ENCODE measurements around the gene TTC34. TPM values are rescaled to one million over a fixed set of nuclear protein-coding genes. Genes with fewer than 3 reads are reported as not detected.

The TTC34 gene
- total and polyA plus RNA-seq, 9 of the 15 experiments (the other 6 are each of a cell fraction or from before 2014, with no cell fraction given) = 0.03 to 0.38 (median 0.05) TPM; not detected in 2

DNA sequence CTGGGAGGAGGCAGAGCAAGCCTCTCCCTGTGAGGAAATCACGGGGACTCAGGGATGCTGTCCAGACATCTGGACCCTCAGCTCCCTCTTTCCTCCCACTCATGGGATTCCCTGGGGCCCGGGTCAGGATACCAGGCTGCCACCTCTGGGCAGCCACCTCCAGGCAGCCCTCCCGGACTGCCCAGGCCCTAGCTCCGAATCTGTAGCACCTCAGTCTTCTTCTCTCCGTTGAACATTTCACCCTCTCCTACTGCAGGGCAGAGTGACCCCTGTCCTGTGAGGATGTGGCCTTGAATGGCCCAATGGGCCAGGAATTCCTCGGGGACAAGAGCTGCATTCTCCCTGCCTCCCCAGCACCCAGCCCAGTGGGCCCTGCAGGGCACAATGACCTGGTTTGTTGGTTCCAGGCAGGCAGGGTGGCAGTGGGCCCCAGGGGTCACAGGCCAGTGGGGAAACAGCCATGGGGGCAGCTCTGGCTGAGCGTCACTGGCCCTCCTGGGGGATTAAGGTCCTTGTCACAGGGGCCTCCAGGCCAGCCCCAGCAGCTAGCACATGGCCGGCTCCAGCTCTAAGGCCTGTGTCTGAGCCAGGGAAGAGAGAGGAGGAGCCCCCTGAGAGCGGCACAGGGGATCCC lies 9.5 kb upstream of the TTC34 start:
- H3K36me3 ChIP-seq (ENCODE audit: control insufficient read depth, insufficient read depth, low read length) = no peaks in the 10 kb centered on the region
- no peaks in the 10 kb centered on the region for H3K4me1 ChIP-seq (replicated peaks in 1 of 2; ENCODE audit: control insufficient read depth in 2 of 2, insufficient read depth in 2 of 2, low read length in 2 of 2)
- H3K79me2 ChIP-seq (ENCODE audit: control insufficient read depth, insufficient read depth, low read length) = no peaks in the 10 kb centered on the region
- H2AFZ ChIP-seq (ENCODE audit: low read depth, low read length) = no peak overlapping the region
- ChIA-PET POLR2A (interaction anchor here (0.7 kb wide), 1 partner anchor 24 kb away, joined by 3 read pairs; no protein-coding TSS in a partner anchor), CTCF (ENCODE audit: low intra/inter-chr PET ratio) (no interaction called here)
- H3K9me3 ChIP-seq (replicated peaks; ENCODE audit: control insufficient read depth, insufficient read depth, low read depth, low read length) = no peaks in the 10 kb centered on the region; the same call in 1 of the 2 replicates
- peaks cover 0 to 32% of the 10 kb centered on the region in 2 experiments; a peak in 3 of 5 replicates for H3K27me3 ChIP-seq (ENCODE audit: control insufficient read depth in 2 of 2, insufficient read depth in 2 of 2, low read length in 2 of 2)
- BruUV-seq (replicated peaks) = no TSS peak
- in situ Hi-C loops (cut with MboI) = no loop called here
- H3K9ac ChIP-seq (ENCODE audit: insufficient read depth in 1 of 2, low read depth in 2 of 2, low read length in 2 of 2) = no peak overlapping the region
- intact Hi-C loops (cut with micrococcal nuclease) = no loop called here
- no peak overlapping the region for H3K27ac ChIP-seq (ENCODE audit: extremely low read depth, low read depth, low read length)
- DNase-seq (ENCODE audit: extremely low read depth in 1 of 4, low spot score in 3 of 4) (no peak), ATAC-seq (no peak), FAIRE-seq (no peak)
- WGBS (ENCODE audit: insufficient coverage, low coverage, missing lambda C conversion rate) = 0% methylated on average over 9 of the region's 9 CpGs
- H4K20me1 ChIP-seq (replicated peaks; ENCODE audit: control insufficient read depth, insufficient read depth, low read length) = no peaks in the 10 kb centered on the region; the same call in 1 of the 2 replicates
- no peak overlapping the region for H3K4me2 ChIP-seq (ENCODE audit: insufficient read depth, low read length)
- TF ChIP-seq TAF9B (IDR thresholded peaks at IDR 0.05; ENCODE audit: partially characterized antibody) (no peak), PHB2 (IDR thresholded peaks at IDR 0.05; ENCODE audit: low read depth) (no peak), ZFP36 (IDR thresholded peaks at IDR 0.05; ENCODE audit: low read depth, low read length, partially characterized antibody) (peak; percentile 46), TEAD2 (tag; IDR thresholded peaks at IDR 0.05) (no peak)
- no peak overlapping the region for H3K4me3 ChIP-seq
- H3K9me1 ChIP-seq (ENCODE audit: control insufficient read depth, insufficient read depth, low read length) = no peaks in the 10 kb centered on the region

DNA sequence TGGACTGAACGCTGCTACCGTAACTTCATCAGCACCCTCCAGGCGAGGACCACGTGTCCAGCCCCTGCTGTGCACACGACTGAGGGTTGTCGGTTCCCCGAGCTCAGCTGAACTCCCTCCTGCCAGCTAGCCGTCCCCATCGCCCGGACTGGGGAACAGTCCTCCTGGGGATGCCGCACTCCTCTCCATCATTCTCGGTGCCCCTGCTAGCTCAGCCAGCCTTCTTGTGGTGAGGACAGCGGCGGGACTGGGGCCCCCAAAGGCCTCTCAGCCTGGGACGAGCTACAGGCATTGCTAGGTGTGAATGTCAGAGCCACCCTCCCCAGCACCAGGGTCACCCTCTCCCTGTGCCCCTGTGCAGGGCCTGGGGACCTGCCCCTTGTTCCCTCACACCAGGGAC lies 8.8 kb upstream of the TTC34 start:
- H3K27me3 ChIP-seq (ENCODE audit: control insufficient read depth in 2 of 2, insufficient read depth in 2 of 2, low read length in 2 of 2) = peaks cover 0 to 33% of the 10 kb centered on the region in 2 experiments; a peak in 3 of 5 replicates
- WGBS (ENCODE audit: insufficient coverage, low coverage, missing lambda C conversion rate) = 5% methylated on average over 7 of the region's 15 CpGs
- TF ChIP-seq HEY1 (CRISPR knock-in tag; IDR thresholded peaks at IDR 0.05; ENCODE audit: borderline replicate concordance) = no peak
- no peak for TF ChIP-seq YBX1 (IDR thresholded peaks at IDR 0.05)
- no peak for TF ChIP-seq EHMT2 (IDR thresholded peaks at IDR 0.05)
- TF ChIP-seq, protein P1, sequence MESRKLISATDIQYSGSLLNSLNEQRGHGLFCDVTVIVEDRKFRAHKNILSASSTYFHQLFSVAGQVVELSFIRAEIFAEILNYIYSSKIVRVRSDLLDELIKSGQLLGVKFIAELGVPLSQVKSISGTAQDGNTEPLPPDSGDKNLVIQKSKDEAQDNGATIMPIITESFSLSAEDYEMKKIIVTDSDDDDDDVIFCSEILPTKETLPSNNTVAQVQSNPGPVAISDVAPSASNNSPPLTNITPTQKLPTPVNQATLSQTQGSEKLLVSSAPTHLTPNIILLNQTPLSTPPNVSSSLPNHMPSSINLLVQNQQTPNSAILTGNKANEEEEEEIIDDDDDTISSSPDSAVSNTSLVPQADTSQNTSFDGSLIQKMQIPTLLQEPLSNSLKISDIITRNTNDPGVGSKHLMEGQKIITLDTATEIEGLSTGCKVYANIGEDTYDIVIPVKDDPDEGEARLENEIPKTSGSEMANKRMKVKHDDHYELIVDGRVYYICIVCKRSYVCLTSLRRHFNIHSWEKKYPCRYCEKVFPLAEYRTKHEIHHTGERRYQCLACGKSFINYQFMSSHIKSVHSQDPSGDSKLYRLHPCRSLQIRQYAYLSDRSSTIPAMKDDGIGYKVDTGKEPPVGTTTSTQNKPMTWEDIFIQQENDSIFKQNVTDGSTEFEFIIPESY (CRISPR knock-in tag; IDR thresholded peaks at IDR 0.05) = no peak
- TF ChIP-seq CCAR2 (IDR thresholded peaks at IDR 0.05; ENCODE audit: low read depth, low read length) = no peak
- TF ChIP-seq, protein P2, sequence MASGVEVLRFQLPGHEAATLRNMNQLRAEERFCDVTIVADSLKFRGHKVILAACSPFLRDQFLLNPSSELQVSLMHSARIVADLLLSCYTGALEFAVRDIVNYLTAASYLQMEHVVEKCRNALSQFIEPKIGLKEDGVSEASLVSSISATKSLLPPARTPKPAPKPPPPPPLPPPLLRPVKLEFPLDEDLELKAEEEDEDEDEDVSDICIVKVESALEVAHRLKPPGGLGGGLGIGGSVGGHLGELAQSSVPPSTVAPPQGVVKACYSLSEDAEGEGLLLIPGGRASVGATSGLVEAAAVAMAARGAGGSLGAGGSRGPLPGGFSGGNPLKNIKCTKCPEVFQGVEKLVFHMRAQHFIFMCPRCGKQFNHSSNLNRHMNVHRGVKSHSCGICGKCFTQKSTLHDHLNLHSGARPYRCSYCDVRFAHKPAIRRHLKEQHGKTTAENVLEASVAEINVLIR (CRISPR knock-in tag; IDR thresholded peaks at IDR 0.05) = no peak
- TF ChIP-seq TBL1XR1 (IDR thresholded peaks at IDR 0.05; ENCODE audit: low read length in 2 of 2) = no peak
- no peak for TF ChIP-seq HDAC2 (IDR thresholded peaks at IDR 0.05)

More for the DNA sequence above, 8.8 kb upstream of the TTC34 start:
- DNase-seq (ENCODE audit: extremely low read depth in 1 of 4, low spot score in 3 of 4) (no peak), FAIRE-seq (no peak), ATAC-seq (no peak)
- Histone ChIP-seq H3K4me2 (ENCODE audit: insufficient read depth, low read length) (no peak overlapping the region), H3K9me1 (ENCODE audit: control insufficient read depth, insufficient read depth, low read length) (no peaks in the 10 kb centered on the region), H3K36me3 (ENCODE audit: control insufficient read depth, insufficient read depth, low read length) (no peaks in the 10 kb centered on the region), H3K9ac (ENCODE audit: insufficient read depth in 1 of 2, low read depth in 2 of 2, low read length in 2 of 2) (no peak overlapping the region), H2AFZ (ENCODE audit: low read depth, low read length) (no peak overlapping the region), H3K4me1 (replicated peaks in 1 of 2; ENCODE audit: control insufficient read depth in 2 of 2, insufficient read depth in 2 of 2, low read length in 2 of 2) (no peaks in the 10 kb centered on the region; a peak in 1 of 5 replicates), H4K20me1 (replicated peaks; ENCODE audit: control insufficient read depth, insufficient read depth, low read length) (no peaks in the 10 kb centered on the region; the same call in 1 of the 2 replicates), H3K27ac (ENCODE audit: extremely low read depth, low read depth, low read length) (no peak overlapping the region), H3K4me3 (no peak overlapping the region), H3K79me2 (ENCODE audit: control insufficient read depth, insufficient read depth, low read length) (no peaks in the 10 kb centered on the region), H3K9me3 (replicated peaks; ENCODE audit: control insufficient read depth, insufficient read depth, low read depth, low read length) (no peaks in the 10 kb centered on the region; the same call in 1 of the 2 replicates)
- intact Hi-C loops (cut with micrococcal nuclease) = no loop called here
- CTCF ChIA-PET (ENCODE audit: low intra/inter-chr PET ratio) = no interaction called here
- in situ Hi-C loops (cut with MboI) = no loop called here
- no TSS peak for BruUV-seq (replicated peaks)
- POLR2A ChIA-PET = no interaction called here
